A549 (cell line): ENCODE data around the gene COBL.

ENCODE experiments used
- CHD2 ChIP-seq: fragments of 150-350 bp; IDR thresholded peaks from 2 replicates; pipeline ENCODE4 v1.6.1; 2014; ENCODE audit warnings: low read length; ENCODE audit not compliant: partially characterized antibody
- RCOR1 ChIP-seq: fragments of 150-350 bp; IDR thresholded peaks from 2 replicates; pipeline ENCODE4 v1.6.1; 2014; ENCODE audit warnings: antibody characterized with exemption, low read length, low read depth
- TF ChIP-seq, protein P1 (sequence below): fragments of >200 bp; sonication (Bioruptor Twin); formaldehyde crosslinking; IDR thresholded peaks from 3 replicates; pipeline ENCODE4 v1.5.1; 2016

DNA sequence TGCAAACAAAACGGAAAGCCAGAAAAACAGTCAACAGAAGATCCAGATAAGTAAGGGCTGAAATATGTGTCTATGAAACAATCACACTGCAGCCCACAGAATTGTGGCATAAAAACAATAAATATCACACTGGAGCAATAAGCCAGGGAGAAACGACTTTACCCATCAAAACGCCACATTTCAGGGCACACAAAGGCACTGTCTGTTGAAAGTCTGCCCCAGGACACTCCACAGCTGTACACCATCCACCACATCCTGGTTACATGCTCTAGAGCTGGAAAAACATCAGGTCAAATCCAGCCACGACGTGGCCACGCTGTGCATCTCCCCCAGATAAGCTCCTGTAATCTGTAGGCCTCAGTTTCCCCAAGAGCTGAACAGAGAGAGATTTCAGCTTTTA is 88.7 kb downstream of the COBL start:
- TF ChIP-seq, protein P1, sequence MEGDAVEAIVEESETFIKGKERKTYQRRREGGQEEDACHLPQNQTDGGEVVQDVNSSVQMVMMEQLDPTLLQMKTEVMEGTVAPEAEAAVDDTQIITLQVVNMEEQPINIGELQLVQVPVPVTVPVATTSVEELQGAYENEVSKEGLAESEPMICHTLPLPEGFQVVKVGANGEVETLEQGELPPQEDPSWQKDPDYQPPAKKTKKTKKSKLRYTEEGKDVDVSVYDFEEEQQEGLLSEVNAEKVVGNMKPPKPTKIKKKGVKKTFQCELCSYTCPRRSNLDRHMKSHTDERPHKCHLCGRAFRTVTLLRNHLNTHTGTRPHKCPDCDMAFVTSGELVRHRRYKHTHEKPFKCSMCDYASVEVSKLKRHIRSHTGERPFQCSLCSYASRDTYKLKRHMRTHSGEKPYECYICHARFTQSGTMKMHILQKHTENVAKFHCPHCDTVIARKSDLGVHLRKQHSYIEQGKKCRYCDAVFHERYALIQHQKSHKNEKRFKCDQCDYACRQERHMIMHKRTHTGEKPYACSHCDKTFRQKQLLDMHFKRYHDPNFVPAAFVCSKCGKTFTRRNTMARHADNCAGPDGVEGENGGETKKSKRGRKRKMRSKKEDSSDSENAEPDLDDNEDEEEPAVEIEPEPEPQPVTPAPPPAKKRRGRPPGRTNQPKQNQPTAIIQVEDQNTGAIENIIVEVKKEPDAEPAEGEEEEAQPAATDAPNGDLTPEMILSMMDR: no peak
- TF ChIP-seq CHD2 (no peak), RCOR1 (no peak)
